GM10248 (cell line): ENCODE results near the gene UBAP1.

Source experiments
- CTCF ChIA-PET: fragments of 300-600 bp; sonication (Branson Sonifier 250); formaldehyde crosslinking; extraction: SDS; loops from one replicate; lab custom pipeline; 2021; ENCODE audit warnings: antibody characterized with exemption; lab: Yijun Ruan, JAX
- POLR2A ChIA-PET: fragments of 350-650 bp; sonication (Branson Sonifier 250); formaldehyde crosslinking; extraction: SDS; loops from one replicate; lab custom pipeline; 2020; ENCODE audit warnings: antibody characterized with exemption; lab: Yijun Ruan, JAX
- DNase-seq: peaks from one replicate; pipeline ENCODE4 v3.0.0; 2012; ENCODE audit errors: extremely low spot score
- CTCF ChIP-seq: IDR thresholded peaks from 2 replicates; pipeline ENCODE4 v1.5.1; 2012; ENCODE audit warnings: mild to moderate bottlenecking, low read depth; ENCODE audit errors: extremely low read depth, missing control alignments, control extremely low read depth

The UBAP1 gene

DNA sequence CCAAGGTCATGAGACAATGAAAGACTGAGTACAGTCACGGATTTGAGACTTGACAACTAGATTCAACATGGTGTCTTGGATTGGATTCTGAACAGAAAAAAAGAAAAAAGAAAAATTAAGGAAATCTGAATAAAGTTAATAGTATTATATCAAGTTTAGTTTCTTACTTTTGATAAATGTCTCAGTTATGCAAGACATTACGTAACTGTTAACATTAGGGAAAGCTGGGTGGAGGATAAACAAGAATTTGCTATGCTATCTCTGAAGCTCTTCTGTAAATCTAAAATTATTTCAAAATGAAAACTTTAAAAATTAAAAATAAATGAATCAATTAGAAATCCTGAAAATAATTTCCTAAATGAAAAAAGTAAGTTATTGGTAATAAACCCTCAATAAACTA lies 38.0 kb upstream of the UBAP1 start:
- ChIA-PET POLR2A (no interaction called here), CTCF (interaction anchor here (0.8 to 1.9 kb wide), 4 partner anchors 11 to 25 kb away, joined by 3 to 7 read pairs (median 3); no protein-coding TSS in a partner anchor)
- DNase-seq: no peak
- no peak for TF ChIP-seq CTCF

DNA sequence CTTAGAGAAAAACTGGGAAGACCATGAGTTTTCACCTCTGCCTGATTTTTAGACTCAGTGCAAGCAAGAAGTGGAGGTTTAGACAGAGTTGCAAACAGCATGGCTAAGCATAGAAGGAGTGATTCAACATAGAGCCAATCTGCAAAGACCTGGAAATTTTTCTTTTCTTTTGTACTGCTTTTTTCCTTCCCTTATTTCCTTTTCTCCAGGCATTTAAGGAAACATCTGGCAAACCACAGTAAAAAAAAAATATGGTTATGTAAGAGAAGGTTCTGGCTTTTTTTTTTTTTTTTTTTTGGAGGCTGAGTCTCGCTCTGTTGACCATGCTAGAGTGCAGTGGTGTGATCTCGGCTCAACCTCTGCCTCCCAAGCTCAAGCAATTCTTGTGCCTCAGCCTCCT lies 35.7 kb upstream of the UBAP1 start:
- no peak for TF ChIP-seq CTCF
- no peak for DNase-seq
- POLR2A ChIA-PET: no interaction called here
- CTCF ChIA-PET: interaction anchor here (1.7 to 3.7 kb wide), 2 partner anchors 12 to 44 kb away, joined by 6 to 13 read pairs; no protein-coding TSS in a partner anchor

DNA sequence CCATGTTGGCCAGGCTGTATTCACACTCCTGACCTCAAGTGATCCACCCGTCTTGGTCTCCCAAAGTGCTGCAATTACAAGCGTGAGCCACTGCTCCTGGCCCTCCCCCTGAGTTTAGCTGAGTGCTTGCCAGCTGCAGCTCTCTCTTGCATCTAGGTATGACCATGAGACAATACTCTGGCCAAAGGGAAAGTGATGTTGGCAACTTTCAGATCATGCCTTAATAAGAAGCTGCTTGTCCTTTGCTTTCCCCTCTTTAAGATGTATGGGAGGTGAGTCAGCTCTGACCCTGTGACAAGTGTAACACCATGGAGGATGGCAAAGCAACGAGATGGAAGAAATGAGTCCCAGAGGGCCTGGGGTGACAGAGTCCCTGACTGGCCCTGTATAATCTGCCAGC lies 33.7 kb upstream of the UBAP1 start:
- ChIA-PET CTCF (interaction anchor here (0.7 to 3.7 kb wide), 4 partner anchors 10 to 109 kb away, joined by 3 to 13 read pairs (median 3); partner anchors contain the start of gene DCAF12), POLR2A (no interaction called here)
- DNase-seq: no peak
- no peak for TF ChIP-seq CTCF

- ChIA-PET POLR2A (no interaction called here), CTCF (interaction anchor here (1.0 to 1.2 kb wide), 2 partner anchors 11 to 12 kb away, joined by 3 read pairs; no protein-coding TSS in a partner anchor)
- TF ChIP-seq CTCF: no peak
- no peak for DNase-seq
Measured at GRCh38 chr9:34151398-34151797, 27.4 kb upstream of the UBAP1 start.

GRCh38 chr9:34154057-34154456 lies 24.8 kb upstream of the UBAP1 start:
- POLR2A ChIA-PET: no interaction called here
- DNase-seq: no peak

DNA sequence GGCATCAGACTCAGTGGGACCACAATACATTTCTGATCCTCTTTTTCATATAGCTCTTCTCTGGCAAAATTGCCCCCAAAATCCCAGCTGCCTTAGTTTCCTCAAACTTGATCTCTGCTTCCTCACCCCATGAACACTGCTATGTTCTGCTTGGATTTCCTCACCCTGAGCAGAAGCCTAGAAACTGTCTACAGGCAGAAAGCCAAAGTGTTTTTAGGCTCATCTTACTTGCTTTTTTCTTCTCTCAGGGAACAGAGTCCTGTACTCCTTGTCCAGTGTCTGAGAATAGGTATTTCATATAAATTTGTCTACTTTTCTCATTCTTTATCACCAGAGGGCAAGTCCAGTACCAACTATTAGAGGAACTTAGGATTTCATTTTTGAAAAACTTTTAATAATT lies 21.5 kb upstream of the UBAP1 start:
- POLR2A ChIA-PET: no interaction called here
- no peak for TF ChIP-seq CTCF

More at GRCh38 chr9:34154057-34154456, 24.8 kb upstream of the UBAP1 start:
- no peak for TF ChIP-seq CTCF
- CTCF ChIA-PET: interaction anchor here (1.1 to 2.9 kb wide), 2 partner anchors 11 to 87 kb away, joined by 3 to 13 read pairs; no protein-coding TSS in a partner anchor

More for the DNA sequence above, 21.5 kb upstream of the UBAP1 start:
- CTCF ChIA-PET: interaction anchor here (1.2 kb wide), 1 partner anchor 10 kb away, joined by 6 read pairs; no protein-coding TSS in a partner anchor
- DNase-seq: no peak
